ENCODE data around the gene MT2A.

Gene MT2A

DNA sequence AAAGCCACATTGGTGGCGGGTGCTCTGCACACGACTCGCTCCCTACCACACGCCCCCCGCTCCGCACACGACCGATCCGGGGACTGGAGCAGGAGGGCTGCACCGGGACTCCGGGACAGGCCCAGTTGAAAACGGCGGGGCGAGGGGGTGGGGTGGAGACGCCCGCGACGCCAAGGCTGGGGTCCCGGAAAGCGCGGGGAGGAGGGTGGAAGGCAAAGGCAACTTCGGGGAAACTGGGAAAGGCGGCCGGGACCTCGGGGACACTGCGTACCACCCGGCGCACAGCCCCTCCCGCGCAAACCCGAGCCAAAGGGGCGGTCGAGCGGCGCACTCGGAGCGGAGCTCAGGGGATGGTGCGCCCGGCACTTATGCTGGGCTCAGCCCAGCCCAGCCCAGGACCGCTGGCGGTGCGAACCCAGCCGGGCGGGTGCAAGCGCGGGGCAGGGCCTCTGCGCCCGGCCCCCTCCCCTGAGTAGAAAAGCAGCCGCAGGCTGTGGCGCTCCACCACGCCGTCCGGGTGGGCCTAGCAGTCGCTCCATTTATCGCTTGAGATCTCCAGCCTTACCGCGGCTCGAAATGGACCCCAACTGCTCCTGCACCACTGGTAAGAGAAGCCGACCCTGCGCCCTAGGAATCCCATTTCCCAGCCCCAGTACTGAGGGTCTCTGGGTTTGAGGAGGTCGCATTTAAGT lies 23.9 kb downstream of the MT2A start, which contains the start of gene MT1M:
Gene MT1M (plus strand): TSS at position 504 of the 692 bp plus-strand sequence. CDS start 73 bp downstream, at position 577.
- H3K36me3 ChIP-seq (ENCODE audit: insufficient read depth, low read length): no peaks in the 10 kb centered on the region
- H3K9ac ChIP-seq (ENCODE audit: low read length): no peak within 1 kb of the TSS
- no peak within 1 kb of the TSS for H3K4me3 ChIP-seq (ENCODE audit: low read depth, low read length, poor library complexity, severe bottlenecking)
- H4K20me1 ChIP-seq (ENCODE audit: insufficient read depth, low read length): no peaks in the 10 kb centered on the region
- H3F3A ChIP-seq (ENCODE audit: insufficient read depth, low read length): no peaks in the 10 kb centered on the region
- no peaks in the 10 kb centered on the region for H3K4me1 ChIP-seq (ENCODE audit: insufficient read depth, low read length, severe bottlenecking)
- H3K27me3 ChIP-seq (ENCODE audit: insufficient read depth, low read length): no peaks in the 10 kb centered on the region
- no peak within 1 kb of the TSS for H3K27ac ChIP-seq (ENCODE audit: low read depth, low read length, poor library complexity, severe bottlenecking)
- no peaks in the 10 kb centered on the region for H3K79me2 ChIP-seq (ENCODE audit: insufficient read depth, low read length)
- no peaks in the 10 kb centered on the region for H3K9me3 ChIP-seq (ENCODE audit: low read length)
- TF ChIP-seq, protein P1, sequence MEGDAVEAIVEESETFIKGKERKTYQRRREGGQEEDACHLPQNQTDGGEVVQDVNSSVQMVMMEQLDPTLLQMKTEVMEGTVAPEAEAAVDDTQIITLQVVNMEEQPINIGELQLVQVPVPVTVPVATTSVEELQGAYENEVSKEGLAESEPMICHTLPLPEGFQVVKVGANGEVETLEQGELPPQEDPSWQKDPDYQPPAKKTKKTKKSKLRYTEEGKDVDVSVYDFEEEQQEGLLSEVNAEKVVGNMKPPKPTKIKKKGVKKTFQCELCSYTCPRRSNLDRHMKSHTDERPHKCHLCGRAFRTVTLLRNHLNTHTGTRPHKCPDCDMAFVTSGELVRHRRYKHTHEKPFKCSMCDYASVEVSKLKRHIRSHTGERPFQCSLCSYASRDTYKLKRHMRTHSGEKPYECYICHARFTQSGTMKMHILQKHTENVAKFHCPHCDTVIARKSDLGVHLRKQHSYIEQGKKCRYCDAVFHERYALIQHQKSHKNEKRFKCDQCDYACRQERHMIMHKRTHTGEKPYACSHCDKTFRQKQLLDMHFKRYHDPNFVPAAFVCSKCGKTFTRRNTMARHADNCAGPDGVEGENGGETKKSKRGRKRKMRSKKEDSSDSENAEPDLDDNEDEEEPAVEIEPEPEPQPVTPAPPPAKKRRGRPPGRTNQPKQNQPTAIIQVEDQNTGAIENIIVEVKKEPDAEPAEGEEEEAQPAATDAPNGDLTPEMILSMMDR (IDR thresholded peaks at IDR 0.05; ENCODE audit: low read length): no peak
- no peak for TF ChIP-seq EZH2 (IDR thresholded peaks at IDR 0.05; ENCODE audit: borderline replicate concordance, low read length)
- H3K4me2 ChIP-seq (ENCODE audit: low read length): no peak within 1 kb of the TSS
- no peaks in the 10 kb centered on the region for H3K9me2 ChIP-seq (ENCODE audit: low read depth, low read length)
- no peak within 1 kb of the TSS for H2AFZ ChIP-seq (ENCODE audit: low read length)

- Histone ChIP-seq H3K27ac (ENCODE audit: low read depth, low read length, poor library complexity, severe bottlenecking) (no peak overlapping the region), H3K4me2 (ENCODE audit: low read length) (no peak overlapping the region), H3K9me3 (ENCODE audit: low read length) (no peaks in the 10 kb centered on the region), H3K9me2 (ENCODE audit: low read depth, low read length) (no peaks in the 10 kb centered on the region), H3K9ac (ENCODE audit: low read length) (no peak overlapping the region), H3K36me3 (ENCODE audit: insufficient read depth, low read length) (no peaks in the 10 kb centered on the region), H4K20me1 (ENCODE audit: insufficient read depth, low read length) (no peaks in the 10 kb centered on the region), H2AFZ (ENCODE audit: low read length) (no peak overlapping the region), H3K4me3 (ENCODE audit: low read depth, low read length, poor library complexity, severe bottlenecking) (no peak overlapping the region), H3F3A (ENCODE audit: insufficient read depth, low read length) (no peaks in the 10 kb centered on the region), H3K79me2 (ENCODE audit: insufficient read depth, low read length) (no peaks in the 10 kb centered on the region), H3K4me1 (ENCODE audit: insufficient read depth, low read length, severe bottlenecking) (no peaks in the 10 kb centered on the region), H3K27me3 (ENCODE audit: insufficient read depth, low read length) (no peaks in the 10 kb centered on the region)
- no peak for TF ChIP-seq EZH2 (IDR thresholded peaks at IDR 0.05; ENCODE audit: borderline replicate concordance, low read length)
- TF ChIP-seq, protein P1 (IDR thresholded peaks at IDR 0.05; ENCODE audit: low read length): no peak
These were observed 24.5 kb downstream of the MT2A start for GRCh38 chr16:56632848-56633365.

GRCh38 chr16:56633535-56633934 lies 25.2 kb downstream of the MT2A start:
- no peak overlapping the region for H3K27ac ChIP-seq (ENCODE audit: low read depth, low read length, poor library complexity, severe bottlenecking)
- TF ChIP-seq EZH2 (IDR thresholded peaks at IDR 0.05; ENCODE audit: borderline replicate concordance, low read length): no peak
- TF ChIP-seq, protein P1 (IDR thresholded peaks at IDR 0.05; ENCODE audit: low read length): no peak
- H3K27me3 ChIP-seq (ENCODE audit: insufficient read depth, low read length): no peaks in the 10 kb centered on the region
- no peaks in the 10 kb centered on the region for H3K36me3 ChIP-seq (ENCODE audit: insufficient read depth, low read length)
- H3K79me2 ChIP-seq (ENCODE audit: insufficient read depth, low read length): no peaks in the 10 kb centered on the region
- H4K20me1 ChIP-seq (ENCODE audit: insufficient read depth, low read length): no peaks in the 10 kb centered on the region
- H3K4me2 ChIP-seq (ENCODE audit: low read length): no peak overlapping the region
- no peaks in the 10 kb centered on the region for H3F3A ChIP-seq (ENCODE audit: insufficient read depth, low read length)
- no peak overlapping the region for H3K4me3 ChIP-seq (ENCODE audit: low read depth, low read length, poor library complexity, severe bottlenecking)
- H3K9me2 ChIP-seq (ENCODE audit: low read depth, low read length): no peaks in the 10 kb centered on the region
- H2AFZ ChIP-seq (ENCODE audit: low read length): no peak overlapping the region
- no peaks in the 10 kb centered on the region for H3K9me3 ChIP-seq (ENCODE audit: low read length)
- no peaks in the 10 kb centered on the region for H3K4me1 ChIP-seq (ENCODE audit: insufficient read depth, low read length, severe bottlenecking)
- no peak overlapping the region for H3K9ac ChIP-seq (ENCODE audit: low read length)
